ENCODE data around the gene DNMT3A. TPM values are rescaled to one million over a fixed set of nuclear protein-coding genes. Genes with fewer than 3 reads are reported as not detected.

DNMT3A gene
- total and polyA plus RNA-seq, 10 donors = 9.0 to 64.6 (median 33.2) TPM

DNA sequence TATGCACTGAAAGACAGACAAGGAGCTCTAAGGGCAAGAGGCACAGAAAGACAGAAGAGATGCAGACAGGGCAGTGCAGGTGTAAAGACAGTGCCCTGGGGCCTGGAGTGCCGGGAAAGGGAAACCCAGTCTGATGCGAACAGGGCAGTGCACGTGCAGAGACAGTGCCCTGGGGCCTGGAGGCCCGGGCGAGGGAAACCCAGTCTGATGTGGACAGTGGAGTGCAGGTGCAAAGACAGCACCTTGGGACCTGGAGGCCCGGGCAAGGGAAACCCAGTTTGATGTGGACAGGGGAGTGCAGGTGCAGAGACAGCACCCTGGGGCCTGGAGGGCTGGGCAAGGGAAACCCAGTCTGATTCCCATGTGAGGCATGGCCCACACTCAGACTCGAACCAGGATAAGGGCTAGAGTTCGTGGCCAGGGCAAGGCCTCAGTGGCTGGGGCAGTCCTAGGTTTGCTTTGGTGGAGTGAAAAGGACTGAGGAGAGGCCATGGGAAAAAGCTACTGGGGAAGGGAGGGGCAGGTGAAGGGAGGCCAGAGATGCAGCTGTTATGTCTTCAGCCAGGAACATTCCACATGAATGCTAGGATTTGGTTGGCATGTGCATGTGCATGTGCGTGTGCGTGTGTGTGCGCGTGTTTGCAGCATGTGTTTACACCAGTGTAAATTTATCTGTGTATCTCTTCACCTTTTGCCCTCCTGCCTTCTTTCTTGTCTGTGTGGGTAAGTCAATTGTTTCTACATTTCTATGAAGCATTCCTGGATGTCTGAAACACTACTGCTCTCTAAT, 39.1 kb upstream of the DNMT3A start:
- H3K4me3 ChIP-seq = no peak overlapping the region
- TF ChIP-seq POLR2A (IDR thresholded peaks at IDR 0.05) (no peak), POLR2AphosphoS5 (IDR thresholded peaks at IDR 0.05) (no peak)
- TF ChIP-seq, protein P1, sequence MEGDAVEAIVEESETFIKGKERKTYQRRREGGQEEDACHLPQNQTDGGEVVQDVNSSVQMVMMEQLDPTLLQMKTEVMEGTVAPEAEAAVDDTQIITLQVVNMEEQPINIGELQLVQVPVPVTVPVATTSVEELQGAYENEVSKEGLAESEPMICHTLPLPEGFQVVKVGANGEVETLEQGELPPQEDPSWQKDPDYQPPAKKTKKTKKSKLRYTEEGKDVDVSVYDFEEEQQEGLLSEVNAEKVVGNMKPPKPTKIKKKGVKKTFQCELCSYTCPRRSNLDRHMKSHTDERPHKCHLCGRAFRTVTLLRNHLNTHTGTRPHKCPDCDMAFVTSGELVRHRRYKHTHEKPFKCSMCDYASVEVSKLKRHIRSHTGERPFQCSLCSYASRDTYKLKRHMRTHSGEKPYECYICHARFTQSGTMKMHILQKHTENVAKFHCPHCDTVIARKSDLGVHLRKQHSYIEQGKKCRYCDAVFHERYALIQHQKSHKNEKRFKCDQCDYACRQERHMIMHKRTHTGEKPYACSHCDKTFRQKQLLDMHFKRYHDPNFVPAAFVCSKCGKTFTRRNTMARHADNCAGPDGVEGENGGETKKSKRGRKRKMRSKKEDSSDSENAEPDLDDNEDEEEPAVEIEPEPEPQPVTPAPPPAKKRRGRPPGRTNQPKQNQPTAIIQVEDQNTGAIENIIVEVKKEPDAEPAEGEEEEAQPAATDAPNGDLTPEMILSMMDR (IDR thresholded peaks at IDR 0.05 in 8 of 11, conservative IDR thresholded peaks at IDR 0.05 in 3 of 11) = no peak
- H3K36me3 ChIP-seq = peaks cover 0 to 6% (median 0%) of the 10 kb centered on the region in 6 donors
- whole genome bisulfite sequencing, 5 donors = 84 to 96% (median 91%) methylated on average over 12 of the region's 12 CpGs
- no peak overlapping the region for H3K27ac ChIP-seq
- H3K27me3 ChIP-seq (replicated peaks in 1 of 7) = no peaks in the 10 kb centered on the region
- intact Hi-C loops (cut with DNase I; ENCODE audit: low total_unique reads) = no loop called here
- H3K9me3 ChIP-seq = peaks cover 0 to 5% (median 0%) of the 10 kb centered on the region in 8 donors
- H3K4me1 ChIP-seq = peaks cover 12 to 39% (median 25%) of the 10 kb centered on the region in 6 donors
- DNase-seq = peak; percentile 68

DNA sequence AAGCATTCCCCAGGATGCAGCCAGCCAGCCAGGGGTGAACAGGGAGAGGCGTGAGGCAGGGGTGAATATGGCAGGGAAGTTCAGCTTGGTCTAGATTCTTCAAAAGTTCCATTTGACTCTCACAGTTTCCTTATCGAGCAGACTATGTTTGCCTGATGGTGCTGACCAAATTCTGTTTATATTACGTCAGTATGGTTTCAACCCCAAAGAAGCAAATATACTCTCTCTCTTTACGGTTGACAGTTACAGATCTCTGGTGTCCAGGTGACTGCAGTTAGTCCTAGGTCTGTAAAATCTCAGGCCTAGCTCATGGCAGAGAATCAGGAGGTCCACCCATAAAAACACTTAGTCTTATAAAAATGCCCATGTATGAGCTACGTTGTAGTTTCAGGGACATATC, 38.3 kb upstream of the DNMT3A start:
- no peak for DNase-seq
- H3K27ac ChIP-seq = no peak overlapping the region
- no peaks in the 10 kb centered on the region for H3K27me3 ChIP-seq (replicated peaks in 1 of 7)
- no peaks in the 10 kb centered on the region for H3K36me3 ChIP-seq
- TF ChIP-seq POLR2A (IDR thresholded peaks at IDR 0.05) (no peak), POLR2AphosphoS5 (IDR thresholded peaks at IDR 0.05) (no peak)
- TF ChIP-seq, protein P1 (IDR thresholded peaks at IDR 0.05 in 8 of 11, conservative IDR thresholded peaks at IDR 0.05 in 3 of 11) = no peak
- peaks cover 12 to 39% (median 25%) of the 10 kb centered on the region in 6 donors for H3K4me1 ChIP-seq
- 90 to 95% (median 92%) methylated on average over 5 of the region's 5 CpGs for WGBS, 5 donors
- no peak overlapping the region for H3K4me3 ChIP-seq
- intact Hi-C loops (cut with DNase I; ENCODE audit: low total_unique reads) = no loop called here
- peaks cover 0 to 5% (median 0%) of the 10 kb centered on the region in 8 donors for H3K9me3 ChIP-seq

DNA sequence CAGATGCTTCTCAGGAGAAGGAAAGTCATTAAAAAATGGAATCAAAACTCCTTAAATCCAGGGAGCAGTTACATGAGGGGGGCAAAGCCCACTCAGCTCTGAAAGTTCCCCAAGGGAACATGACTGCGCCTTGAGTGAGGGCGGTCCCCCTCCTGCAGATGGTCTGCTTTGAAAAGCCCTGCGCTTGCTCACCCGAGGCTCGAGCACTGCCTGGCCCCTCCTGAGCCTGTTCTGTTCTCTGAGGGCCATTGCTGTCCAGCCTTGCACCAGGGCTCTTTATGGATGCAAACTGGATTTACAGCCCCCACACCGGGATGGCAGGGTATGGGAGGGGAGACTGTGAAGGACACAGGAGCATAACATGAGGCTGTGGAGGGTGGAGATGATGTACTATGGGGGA, 37.8 kb upstream of the DNMT3A start:
- 90 to 99% (median 94%) methylated on average over 6 of the region's 6 CpGs for WGBS, 5 donors
- Histone ChIP-seq H3K4me1 (peaks cover 12 to 39% (median 25%) of the 10 kb centered on the region in 6 donors), H3K4me3 (no peak overlapping the region), H3K9me3 (peaks cover 0 to 5% (median 0%) of the 10 kb centered on the region in 8 donors), H3K27ac (no peak overlapping the region), H3K27me3 (replicated peaks in 1 of 7) (no peaks in the 10 kb centered on the region), H3K36me3 (no peaks in the 10 kb centered on the region)
- intact Hi-C loops (cut with DNase I; ENCODE audit: low total_unique reads) = no loop called here
- DNase-seq = peak; percentile 41
- TF ChIP-seq, protein P1 (IDR thresholded peaks at IDR 0.05 in 8 of 11, conservative IDR thresholded peaks at IDR 0.05 in 3 of 11) = no peak
- TF ChIP-seq POLR2A (IDR thresholded peaks at IDR 0.05) = no peak
- TF ChIP-seq POLR2AphosphoS5 (IDR thresholded peaks at IDR 0.05) = no peak

DNA sequence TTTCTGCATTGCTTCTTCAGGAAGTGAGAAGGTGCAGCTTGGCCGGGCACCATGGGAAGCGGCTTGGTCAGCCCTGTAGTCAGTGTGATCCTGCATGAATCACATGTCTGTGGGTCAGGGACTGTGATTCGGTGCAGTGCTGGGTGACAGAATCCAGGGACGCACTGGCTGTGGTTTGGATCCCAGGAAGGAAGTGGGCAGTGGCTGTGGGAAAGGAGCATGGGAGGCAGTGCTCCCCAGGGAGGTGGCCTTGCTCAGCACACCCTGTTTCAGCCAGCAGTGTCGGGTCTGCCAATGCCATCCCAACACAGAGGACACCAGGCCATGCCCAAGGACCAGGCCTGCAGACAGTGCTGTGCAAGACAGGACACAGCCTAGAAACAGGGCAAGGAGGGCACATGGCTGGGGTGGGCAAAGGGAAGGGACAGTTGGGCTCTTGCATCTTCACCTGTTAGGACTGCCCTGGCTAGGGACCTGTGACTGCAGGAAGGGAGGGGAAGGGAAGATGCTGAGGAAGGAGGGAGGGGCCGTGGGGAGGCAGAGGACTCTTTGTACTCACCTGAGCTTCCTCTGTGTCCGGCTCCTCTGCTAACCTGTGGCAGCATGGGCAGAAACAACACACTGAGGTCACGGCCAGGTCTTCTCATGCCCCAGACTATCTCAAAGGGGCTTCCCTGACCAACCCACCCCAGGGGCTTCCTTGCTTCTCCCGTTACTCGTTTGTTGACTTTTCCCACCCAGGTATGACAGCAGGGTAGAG, 37.2 kb upstream of the DNMT3A start:
- TF ChIP-seq, protein P1 (IDR thresholded peaks at IDR 0.05 in 8 of 11, conservative IDR thresholded peaks at IDR 0.05 in 3 of 11) = no peak
- TF ChIP-seq POLR2A (IDR thresholded peaks at IDR 0.05) = no peak
- no peak for TF ChIP-seq POLR2AphosphoS5 (IDR thresholded peaks at IDR 0.05)
- no peaks in the 10 kb centered on the region for H3K36me3 ChIP-seq
- peak; percentile 71 for DNase-seq
- H3K27me3 ChIP-seq (replicated peaks in 1 of 7) = no peaks in the 10 kb centered on the region
- H3K27ac ChIP-seq = no peak overlapping the region
- peaks cover 12 to 39% (median 25%) of the 10 kb centered on the region in 6 donors for H3K4me1 ChIP-seq
- WGBS, 5 donors = 68 to 81% (median 74%) methylated on average over 10 of the region's 10 CpGs
- H3K4me3 ChIP-seq = no peak overlapping the region
- intact Hi-C loops (cut with DNase I; ENCODE audit: low total_unique reads) = no loop called here
- peaks cover 0 to 5% (median 0%) of the 10 kb centered on the region in 8 donors for H3K9me3 ChIP-seq
